H1 (cell line): ENCODE measurements around the gene C1orf74. TPM values are rescaled to one million over a fixed set of nuclear protein-coding genes. Genes with fewer than 3 reads are reported as not detected.

Experiments used
- TAF1 ChIP-seq: IDR thresholded peaks from 2 replicates; pipeline ENCODE4 v1.6.1; 2011; ENCODE audit warnings: mild to moderate bottlenecking, low read depth, low read length
- polyA plus RNA-seq, 7 experiments: library from polyadenylated mRNA; depleted of rRNA in 3 of 7; stranded (reverse) in 5 of 7; unstranded in 2 of 7; fragments of >200 nt in 5 of 7; fragments of 200-250 nt in 2 of 7; gene quantifications; 1 replicate in 5 of 7; 2 replicates in 1 of 7; 4 replicates in 1 of 7; pipeline versions ENCODE4 v1.2.1 to v1.2.3, GENCODE V29; 2011 to 2013; ENCODE audit warnings: missing spikeins in 2 of 7, mixed read lengths in 2 of 7
- total RNA-seq: library from RNA; stranded (reverse); fragmentation: NEBNext Ultra II Directional; extraction: Animal tissue kit (Norgen Biotek cat#: 25700); gene quantifications from 2 replicates; pipeline ENCODE4 v1.2.1, GENCODE V29; 2021

Gene C1orf74
- total and polyA plus RNA-seq, 2 of the 8 experiments (the other 6 are each of a cell fraction or from before 2014, with no cell fraction given), result 3.1 to 3.9 TPM

GRCh38 chr1:209809611-209810010 lies 25.3 kb upstream of the C1orf74 start (continued):
- TF ChIP-seq TAF1, result no peak
